ENCODE measurements around the gene INPP5F.

GRCh38 chr10:119801176-119801575 is 75.3 kb downstream of the INPP5F start:
- TF ChIP-seq, protein P1, sequence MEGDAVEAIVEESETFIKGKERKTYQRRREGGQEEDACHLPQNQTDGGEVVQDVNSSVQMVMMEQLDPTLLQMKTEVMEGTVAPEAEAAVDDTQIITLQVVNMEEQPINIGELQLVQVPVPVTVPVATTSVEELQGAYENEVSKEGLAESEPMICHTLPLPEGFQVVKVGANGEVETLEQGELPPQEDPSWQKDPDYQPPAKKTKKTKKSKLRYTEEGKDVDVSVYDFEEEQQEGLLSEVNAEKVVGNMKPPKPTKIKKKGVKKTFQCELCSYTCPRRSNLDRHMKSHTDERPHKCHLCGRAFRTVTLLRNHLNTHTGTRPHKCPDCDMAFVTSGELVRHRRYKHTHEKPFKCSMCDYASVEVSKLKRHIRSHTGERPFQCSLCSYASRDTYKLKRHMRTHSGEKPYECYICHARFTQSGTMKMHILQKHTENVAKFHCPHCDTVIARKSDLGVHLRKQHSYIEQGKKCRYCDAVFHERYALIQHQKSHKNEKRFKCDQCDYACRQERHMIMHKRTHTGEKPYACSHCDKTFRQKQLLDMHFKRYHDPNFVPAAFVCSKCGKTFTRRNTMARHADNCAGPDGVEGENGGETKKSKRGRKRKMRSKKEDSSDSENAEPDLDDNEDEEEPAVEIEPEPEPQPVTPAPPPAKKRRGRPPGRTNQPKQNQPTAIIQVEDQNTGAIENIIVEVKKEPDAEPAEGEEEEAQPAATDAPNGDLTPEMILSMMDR (IDR thresholded peaks at IDR 0.05), result no peak
- TF ChIP-seq POLR2A (IDR thresholded peaks at IDR 0.05), result no peak

Data from adrenal gland (tissue), 5 donors.